PC-9 (cell line): ENCODE results near the gene THYN1.

ENCODE experiments used
- EZH2 ChIP-seq: fragments of 200-600 bp; sonication (generic); IDR thresholded peaks from 2 replicates; pipeline ENCODE4 v1.8.0; 2017; ENCODE audit warnings: antibody characterized with exemption, low read depth
- TF ChIP-seq, protein P1 (sequence below): fragments of 200-600 bp; sonication (generic); conservative IDR thresholded peaks from 2 replicates; pipeline ENCODE4 v1.6.1; 2017; ENCODE audit warnings: mixed run types, antibody characterized with exemption, mild to moderate bottlenecking, moderate library complexity

DNA sequence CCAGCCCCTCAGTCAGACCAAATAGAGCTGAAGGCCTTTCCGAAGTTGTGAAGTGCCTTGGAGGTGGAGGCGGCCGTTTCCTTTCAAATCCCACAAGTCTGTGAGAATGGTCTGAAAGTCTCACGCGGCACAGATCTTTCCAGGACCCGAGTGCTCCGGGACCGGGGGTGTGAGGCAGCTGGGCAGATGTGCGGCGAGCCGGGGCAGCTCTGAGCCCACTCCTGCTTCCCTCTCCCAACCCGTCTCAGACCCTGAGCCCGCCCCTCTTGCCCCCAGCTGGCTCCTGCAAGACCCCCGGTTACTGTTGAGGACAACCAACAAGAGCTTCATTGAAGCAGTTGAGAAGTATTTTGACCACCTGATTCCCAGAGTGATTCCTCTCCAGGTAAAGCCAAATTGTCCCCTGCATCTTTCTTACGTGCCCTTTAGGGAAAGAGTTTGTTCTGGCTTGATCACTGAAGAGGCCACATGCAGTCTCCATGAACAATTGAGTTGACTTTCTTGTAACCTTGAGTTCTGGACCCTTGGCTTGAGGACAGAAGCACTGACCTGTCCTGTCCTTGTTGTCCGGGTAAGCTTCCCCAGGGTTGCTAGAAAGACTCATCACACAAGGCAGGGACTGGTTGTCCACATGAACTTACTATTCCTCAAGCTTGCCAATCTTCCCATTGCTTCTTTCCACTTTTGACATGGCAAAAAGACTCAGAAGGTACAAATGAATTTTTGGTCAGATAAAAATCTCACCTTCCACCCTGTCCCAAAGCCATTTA lies 30.5 kb upstream of the THYN1 start:
- TF ChIP-seq, protein P1, sequence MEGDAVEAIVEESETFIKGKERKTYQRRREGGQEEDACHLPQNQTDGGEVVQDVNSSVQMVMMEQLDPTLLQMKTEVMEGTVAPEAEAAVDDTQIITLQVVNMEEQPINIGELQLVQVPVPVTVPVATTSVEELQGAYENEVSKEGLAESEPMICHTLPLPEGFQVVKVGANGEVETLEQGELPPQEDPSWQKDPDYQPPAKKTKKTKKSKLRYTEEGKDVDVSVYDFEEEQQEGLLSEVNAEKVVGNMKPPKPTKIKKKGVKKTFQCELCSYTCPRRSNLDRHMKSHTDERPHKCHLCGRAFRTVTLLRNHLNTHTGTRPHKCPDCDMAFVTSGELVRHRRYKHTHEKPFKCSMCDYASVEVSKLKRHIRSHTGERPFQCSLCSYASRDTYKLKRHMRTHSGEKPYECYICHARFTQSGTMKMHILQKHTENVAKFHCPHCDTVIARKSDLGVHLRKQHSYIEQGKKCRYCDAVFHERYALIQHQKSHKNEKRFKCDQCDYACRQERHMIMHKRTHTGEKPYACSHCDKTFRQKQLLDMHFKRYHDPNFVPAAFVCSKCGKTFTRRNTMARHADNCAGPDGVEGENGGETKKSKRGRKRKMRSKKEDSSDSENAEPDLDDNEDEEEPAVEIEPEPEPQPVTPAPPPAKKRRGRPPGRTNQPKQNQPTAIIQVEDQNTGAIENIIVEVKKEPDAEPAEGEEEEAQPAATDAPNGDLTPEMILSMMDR, result no peak
- TF ChIP-seq EZH2, result no peak
